Endothelial cell of umbilical vein (primary cell): ENCODE results near the gene JTB.

Experiments
- EZH2 ChIP-seq: IDR thresholded peaks from 2 replicates; pipeline ENCODE4 v1.6.1; 2012; ENCODE audit warnings: borderline replicate concordance, low read depth, mild to moderate bottlenecking, moderate library complexity, low read length, inconsistent platforms; ENCODE audit not compliant: severe bottlenecking
- GATA2 ChIP-seq: IDR thresholded peaks from 2 replicates; pipeline ENCODE4 v1.7.0; 2011; ENCODE audit warnings: low read depth, mild to moderate bottlenecking, moderate library complexity, mixed read lengths, low read length; ENCODE audit not compliant: insufficient read length, insufficient read depth
- MYC ChIP-seq: IDR thresholded peaks from one replicate; pipeline ENCODE4 v1.6.1; 2011; ENCODE audit warnings: mild to moderate bottlenecking, low read depth, low read length
- POLR2A ChIP-seq: IDR thresholded peaks from 2 replicates; pipeline ENCODE4 v1.6.1; 2012; ENCODE audit warnings: low read depth, mild to moderate bottlenecking, control low read depth, low read length
- POLR2AphosphoS5 ChIP-seq: IDR thresholded peaks from 2 replicates; pipeline ENCODE4 v1.6.1; 2012; ENCODE audit warnings: low read depth, mild to moderate bottlenecking, control low read depth, low read length, moderate library complexity; ENCODE audit not compliant: insufficient read depth
- TF ChIP-seq, protein P1 (sequence below), 2 donors: IDR thresholded peaks; 1 replicate in 1 of 2; 2 replicates in 1 of 2; pipeline ENCODE4 v1.5.1; 2011; ENCODE audit warnings: low read length in 2 of 2, mild to moderate bottlenecking in 2 of 2, moderate library complexity in 2 of 2, control low read depth in 1 of 2, inconsistent platforms in 1 of 2, low read depth in 1 of 2; ENCODE audit not compliant: insufficient read depth in 1 of 2; ENCODE audit errors: extremely low read depth in 1 of 2
- TF ChIP-seq, protein P2 (sequence below): IDR thresholded peaks from 2 replicates; pipeline ENCODE4 v1.6.1; 2011; ENCODE audit not compliant: insufficient read depth, insufficient read length

- TF ChIP-seq, protein P1, sequence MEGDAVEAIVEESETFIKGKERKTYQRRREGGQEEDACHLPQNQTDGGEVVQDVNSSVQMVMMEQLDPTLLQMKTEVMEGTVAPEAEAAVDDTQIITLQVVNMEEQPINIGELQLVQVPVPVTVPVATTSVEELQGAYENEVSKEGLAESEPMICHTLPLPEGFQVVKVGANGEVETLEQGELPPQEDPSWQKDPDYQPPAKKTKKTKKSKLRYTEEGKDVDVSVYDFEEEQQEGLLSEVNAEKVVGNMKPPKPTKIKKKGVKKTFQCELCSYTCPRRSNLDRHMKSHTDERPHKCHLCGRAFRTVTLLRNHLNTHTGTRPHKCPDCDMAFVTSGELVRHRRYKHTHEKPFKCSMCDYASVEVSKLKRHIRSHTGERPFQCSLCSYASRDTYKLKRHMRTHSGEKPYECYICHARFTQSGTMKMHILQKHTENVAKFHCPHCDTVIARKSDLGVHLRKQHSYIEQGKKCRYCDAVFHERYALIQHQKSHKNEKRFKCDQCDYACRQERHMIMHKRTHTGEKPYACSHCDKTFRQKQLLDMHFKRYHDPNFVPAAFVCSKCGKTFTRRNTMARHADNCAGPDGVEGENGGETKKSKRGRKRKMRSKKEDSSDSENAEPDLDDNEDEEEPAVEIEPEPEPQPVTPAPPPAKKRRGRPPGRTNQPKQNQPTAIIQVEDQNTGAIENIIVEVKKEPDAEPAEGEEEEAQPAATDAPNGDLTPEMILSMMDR (IDR thresholded peaks at IDR 0.05; ENCODE audit: extremely low read depth in 1 of 2, insufficient read depth in 1 of 2, low read depth in 1 of 2, low read length in 2 of 2) = no peak
- TF ChIP-seq GATA2 (no peak), POLR2A (no peak), POLR2AphosphoS5 (no peak), EZH2 (no peak), MYC (no peak)
- TF ChIP-seq, protein P2, sequence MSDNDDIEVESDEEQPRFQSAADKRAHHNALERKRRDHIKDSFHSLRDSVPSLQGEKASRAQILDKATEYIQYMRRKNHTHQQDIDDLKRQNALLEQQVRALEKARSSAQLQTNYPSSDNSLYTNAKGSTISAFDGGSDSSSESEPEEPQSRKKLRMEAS = no peak
These were observed 48.6 kb downstream of the JTB start for GRCh38 chr1:153928791-153929341.
